Dedifferentiated amniotic fluid mesenchymal stem cell (primary cell): ENCODE data around the gene KRTAP20-3.

Experiments used
- DNase-seq: peaks from one replicate; pipeline ENCODE4 v3.0.0-alpha.2; 2016; ENCODE audit errors: extremely low spot score

The KRTAP20-3 gene

GRCh38 chr21:30642564-30642963, at the start of gene KRTAP20-3:
TSS of gene KRTAP20-3 (plus strand) at chr21:30642864.
- no peak for DNase-seq

- no peak for DNase-seq
Measured at GRCh38 chr21:30598802-30599201, 43.9 kb upstream of the KRTAP20-3 start, which contains the start of gene KRTAP6-2. TSS of gene KRTAP6-2 (minus strand) at chr21:30598902. CDS start at chr21:30598874, 28 bp downstream.

GRCh38 chr21:30600787-30601186, 41.9 kb upstream of the KRTAP20-3 start, which contains the start of gene KRTAP22-1:
TSS of gene KRTAP22-1 (plus strand) at chr21:30601087.
- DNase-seq: no peak

- DNase-seq: no peak
Measured at GRCh38 chr21:30605968-30606367, 36.7 kb upstream of the KRTAP20-3 start.

GRCh38 chr21:30612132-30612531, 30.5 kb upstream of the KRTAP20-3 start:
- DNase-seq: no peak

GRCh38 chr21:30613836-30614235, 28.8 kb upstream of the KRTAP20-3 start, which contains the start of gene KRTAP6-1:
TSS of gene KRTAP6-1 (minus strand) at chr21:30613930. CDS start at chr21:30613904, 26 bp downstream.
- DNase-seq: no peak

- no peak for DNase-seq
Measured at GRCh38 chr21:30615199-30615598, 27.5 kb upstream of the KRTAP20-3 start.

GRCh38 chr21:30616125-30616524, 26.5 kb upstream of the KRTAP20-3 start, which contains the start of gene KRTAP20-1:
TSS of gene KRTAP20-1 (plus strand) at chr21:30616425. CDS start at chr21:30616455, 30 bp downstream.
- no peak for DNase-seq

GRCh38 chr21:30620080-30620479, 22.6 kb upstream of the KRTAP20-3 start:
- no peak for DNase-seq

GRCh38 chr21:30620522-30620921, 22.1 kb upstream of the KRTAP20-3 start, which contains the start of gene KRTAP20-4:
TSS of gene KRTAP20-4 (plus strand) at chr21:30620627.
- DNase-seq: no peak

- DNase-seq: no peak
Measured at GRCh38 chr21:30623362-30623761, 19.3 kb upstream of the KRTAP20-3 start.

- DNase-seq: no peak
Measured at GRCh38 chr21:30625449-30626165, 17.1 kb upstream of the KRTAP20-3 start.

GRCh38 chr21:30628109-30628508, 14.6 kb upstream of the KRTAP20-3 start:
- DNase-seq: no peak

GRCh38 chr21:30629200-30629599, 13.5 kb upstream of the KRTAP20-3 start:
- no peak for DNase-seq

- DNase-seq: no peak
Measured at GRCh38 chr21:30634906-30635305, 7.8 kb upstream of the KRTAP20-3 start, which contains the start of gene KRTAP20-2. TSS of gene KRTAP20-2 (plus strand) at chr21:30635206. CDS start at chr21:30635264, 58 bp downstream.

GRCh38 chr21:30638686-30639085, 4.0 kb upstream of the KRTAP20-3 start:
- DNase-seq: no peak

- no peak for DNase-seq
Measured at GRCh38 chr21:30646904-30647414, 4.3 kb downstream of the KRTAP20-3 start.

- DNase-seq: no peak
Measured at GRCh38 chr21:30652891-30653290, 10.2 kb downstream of the KRTAP20-3 start.

- DNase-seq: no peak
Measured at GRCh38 chr21:30668776-30669175, 26.1 kb downstream of the KRTAP20-3 start.

GRCh38 chr21:30672985-30673650, 30.5 kb downstream of the KRTAP20-3 start:
- DNase-seq: no peak

- DNase-seq: no peak
Measured at GRCh38 chr21:30674312-30674711, 31.6 kb downstream of the KRTAP20-3 start.

- DNase-seq: no peak
Measured at GRCh38 chr21:30676737-30677136, 34.1 kb downstream of the KRTAP20-3 start.
